Erythroblast (primary cell): ENCODE data around the gene CIB1.

Source experiments
- GATA1 ChIP-seq: IDR thresholded peaks from 2 replicates; pipeline ENCODE4 v1.6.1; 2011; ENCODE audit warnings: low read depth, mild to moderate bottlenecking, control low read depth, low read length, moderate library complexity
- POLR2A ChIP-seq: IDR thresholded peaks from 2 replicates; pipeline ENCODE4 v1.6.1; 2011; ENCODE audit warnings: mild to moderate bottlenecking, low read length

DNA sequence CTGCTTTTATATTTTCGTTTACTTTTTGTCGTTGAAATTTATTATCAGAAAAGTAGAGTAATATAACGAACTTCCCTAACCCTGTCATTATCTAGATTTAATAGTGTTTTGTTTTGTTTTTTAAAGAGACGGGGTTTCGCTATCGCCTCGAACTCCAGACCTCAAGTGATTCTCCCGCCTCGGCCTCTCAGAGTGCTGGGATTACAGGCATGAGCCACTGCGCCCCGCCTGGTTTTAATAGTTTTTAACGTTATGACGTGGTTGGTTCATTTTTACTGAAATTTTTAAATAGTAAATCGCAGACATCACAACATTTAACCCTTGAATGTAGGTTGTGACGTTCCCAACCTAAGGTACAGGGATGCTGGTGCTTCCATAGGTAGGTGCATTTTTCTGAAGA lies 32.7 kb upstream of the CIB1 start:
- no peak for TF ChIP-seq POLR2A
- TF ChIP-seq GATA1 = no peak
